GM21367 (cell line): ENCODE results near the gene VPS11.
"Not testable (repeated sequence)": the region's sequence is repeated elsewhere in the genome, so short reads cannot be mapped to it uniquely, and the experiment has no call there.

ENCODE experiments used
- ATAC-seq: cut with Tn5 transposase; IDR thresholded peaks from one replicate; pipeline ENCODE4 v1.9.1; 2021; ENCODE audit not compliant: unreplicated experiment

VPS11 gene

GRCh38 chr11:119101759-119102423 lies 34.3 kb downstream of the VPS11 start, which contains the start of gene DPAGT1:
Gene DPAGT1 (minus strand): TSS chr11:119101853. CDS start chr11:119101655, 198 bp downstream.
- ATAC-seq: peak; percentile 65

- not testable (repeated sequence) for ATAC-seq
Measured at GRCh38 chr11:119103161-119103664, 35.6 kb downstream of the VPS11 start.

- ATAC-seq: no peak
Measured at GRCh38 chr11:119103793-119104192, 36.2 kb downstream of the VPS11 start.

- peak; percentile 58 for ATAC-seq
Measured at GRCh38 chr11:119106564-119107537, 39.2 kb downstream of the VPS11 start, which contains the start of gene C2CD2L. Gene C2CD2L (plus strand): TSS chr11:119107344. CDS start chr11:119107742, 398 bp downstream.

GRCh38 chr11:119107538-119108145 lies 40.0 kb downstream of the VPS11 start:
- peak; percentile 12 for ATAC-seq

GRCh38 chr11:119108146-119108856 lies 40.7 kb downstream of the VPS11 start:
- no peak for ATAC-seq

- no peak for ATAC-seq
Measured at GRCh38 chr11:119108857-119109221, 41.2 kb downstream of the VPS11 start.

GRCh38 chr11:119109843-119110242 lies 42.2 kb downstream of the VPS11 start:
- no peak for ATAC-seq

- ATAC-seq: no peak
Measured at GRCh38 chr11:119110439-119110838, 42.8 kb downstream of the VPS11 start.

GRCh38 chr11:119111361-119111925 lies 43.8 kb downstream of the VPS11 start:
- ATAC-seq: no peak

GRCh38 chr11:119112314-119113020 lies 44.8 kb downstream of the VPS11 start:
- no peak for ATAC-seq

- ATAC-seq: no peak
Measured at GRCh38 chr11:119113716-119114115, 46.1 kb downstream of the VPS11 start.

- no peak for ATAC-seq
Measured at GRCh38 chr11:119114351-119114750, 46.7 kb downstream of the VPS11 start.

- no peak for ATAC-seq
Measured at GRCh38 chr11:119115484-119116234, 48.0 kb downstream of the VPS11 start.

- no peak for ATAC-seq
Measured at GRCh38 chr11:119116235-119116594, 48.6 kb downstream of the VPS11 start.

GRCh38 chr11:119116601-119117000 lies 49.0 kb downstream of the VPS11 start:
- no peak for ATAC-seq

- no peak for ATAC-seq
Measured at GRCh38 chr11:119117004-119117706, 49.5 kb downstream of the VPS11 start.

GRCh38 chr11:119118227-119118626 lies 50.6 kb downstream of the VPS11 start:
- ATAC-seq: no peak
